SK-N-SH (cell line): Measurements from ENCODE around the gene AMPD2. TPM values are rescaled to one million over a fixed set of nuclear protein-coding genes. Genes with fewer than 3 reads are reported as not detected.

Source experiments
- CTCF ChIA-PET: fragments of 300-600, 350-600 bp; formaldehyde crosslinking; extraction: SDS; loops from one replicate; lab custom pipeline; 2021; lab: Yijun Ruan, JAX
- POLR2A ChIA-PET: fragments of 350-600 bp; sonication (Branson Sonifier 250); formaldehyde crosslinking; extraction: SDS; loops from one replicate; lab custom pipeline; 2020; ENCODE audit warnings: antibody characterized with exemption, inconsistent platforms; lab: Yijun Ruan, JAX
- DNase-seq: peaks from one replicate; pipeline ENCODE4 v3.0.0; 2012
- H2AFZ ChIP-seq: fragments of 200-600 bp; sonication (generic); 2 replicates; pipeline ENCODE4 v1.8.1; 2016; ENCODE audit warnings: antibody characterized with exemption, mild to moderate bottlenecking, low read depth
- H3F3A ChIP-seq: fragments of 200-600 bp; sonication (generic); replicated peaks from 2 replicates; pipeline ENCODE3; 2016; ENCODE audit warnings: antibody characterized with exemption, mild to moderate bottlenecking; ENCODE audit not compliant: insufficient read depth
- H3K27ac ChIP-seq, 2 experiments: fragments of 200-500 bp in 1 of 2; fragments of 200-600 bp in 1 of 2; sonication (Bioruptor generic) in 1 of 2; sonication (generic), shearing (Covaris generic) in 1 of 2; 2 replicates each; pipeline versions ENCODE4 v1.5.1 to v1.6.1; 2014 to 2016; ENCODE audit warnings: low read depth in 2 of 2, inconsistent platforms in 1 of 2, low read length in 1 of 2, mild to moderate bottlenecking in 1 of 2, mixed read lengths in 1 of 2
- H3K27me3 ChIP-seq: fragments of 200-600 bp; sonication (generic), shearing (Covaris generic); 2 replicates; pipeline ENCODE4 v1.6.1; 2016; ENCODE audit warnings: mixed run types; ENCODE audit not compliant: insufficient read depth
- H3K36me3 ChIP-seq, 2 experiments: fragments of 200-500 bp in 1 of 2; fragments of 200-600 bp in 1 of 2; sonication (Bioruptor generic) in 1 of 2; sonication (generic) in 1 of 2; replicated peaks in 1 of 2; 2 replicates each; pipeline versions ENCODE3 to v1.5.1; 2014 to 2016; ENCODE audit warnings: low read length in 1 of 2, mild to moderate bottlenecking in 1 of 2; ENCODE audit not compliant: insufficient read depth in 2 of 2, control insufficient read depth in 1 of 2
- H3K4me1 ChIP-seq, 2 experiments: fragments of 200-500 bp in 1 of 2; fragments of 200-600 bp in 1 of 2; sonication (Bioruptor generic) in 1 of 2; sonication (generic), shearing (Covaris generic) in 1 of 2; 2 replicates each; pipeline versions ENCODE4 v1.5.1 to v1.6.1; 2014 to 2016; ENCODE audit warnings: low read depth in 1 of 2, low read length in 1 of 2, mixed run types in 1 of 2; ENCODE audit not compliant: insufficient read depth in 2 of 2, control insufficient read depth in 1 of 2
- H3K4me2 ChIP-seq: fragments of 200-600 bp; sonication (generic), shearing (Covaris generic); 2 replicates; pipeline ENCODE4 v1.6.1; 2017; ENCODE audit warnings: mixed run types
- H3K4me3 ChIP-seq, 2 experiments: fragments of 200-500 bp in 1 of 2; fragments of 200-600 bp in 1 of 2; sonication (Bioruptor generic) in 1 of 2; sonication (generic), shearing (Covaris generic) in 1 of 2; 2 replicates each; pipeline versions ENCODE4 v1.5.1 to v1.8.1; 2014 to 2016; ENCODE audit warnings: low read depth in 2 of 2, inconsistent platforms in 1 of 2, low read length in 1 of 2, mild to moderate bottlenecking in 1 of 2, mixed read lengths in 1 of 2, moderate library complexity in 1 of 2
- H3K79me2 ChIP-seq: fragments of 200-600 bp; sonication (generic); 2 replicates; pipeline ENCODE4 v1.8.1; 2017; ENCODE audit warnings: mild to moderate bottlenecking; ENCODE audit not compliant: insufficient read depth
- H3K9ac ChIP-seq: fragments of 200-600 bp; sonication (generic); 2 replicates; pipeline ENCODE4 v1.6.1; 2017; ENCODE audit warnings: mixed run types
- H3K9me2 ChIP-seq: fragments of 200-600 bp; sonication (generic); 2 replicates; pipeline ENCODE4 v1.6.1; 2017; ENCODE audit warnings: mixed run types
- H3K9me3 ChIP-seq: fragments of 200-600 bp; sonication (generic); 2 replicates; pipeline ENCODE4 v1.6.1; 2017; ENCODE audit warnings: mixed run types, mild to moderate bottlenecking, moderate library complexity
- H4K20me1 ChIP-seq: fragments of 200-600 bp; sonication (generic); 2 replicates; pipeline ENCODE4 v1.6.1; 2017; ENCODE audit warnings: mild to moderate bottlenecking, mixed run types; ENCODE audit not compliant: insufficient read depth
- ELF1 ChIP-seq: IDR thresholded peaks from 2 replicates; pipeline ENCODE4 v1.4.0; 2012
- EZH2phosphoT487 ChIP-seq: fragments of 200-600 bp; sonication (generic); IDR thresholded peaks from 2 replicates; pipeline ENCODE4 v1.6.1; 2017; ENCODE audit warnings: low read depth, mixed run types, mild to moderate bottlenecking, antibody characterized with exemption, moderate library complexity, borderline replicate concordance
- FOSL2 ChIP-seq: IDR thresholded peaks from 2 replicates; pipeline ENCODE4 v1.4.0; 2012; ENCODE audit warnings: low read depth, mild to moderate bottlenecking, moderate library complexity, borderline replicate concordance
- FOXJ3 ChIP-seq: sonication (generic); formaldehyde crosslinking; IDR thresholded peaks from 2 replicates; pipeline ENCODE4 v1.5.1; 2020; ENCODE audit warnings: mild to moderate bottlenecking, missing genetic modification reagents
- NFIC ChIP-seq: IDR thresholded peaks from 2 replicates; pipeline ENCODE4 v1.4.0; 2012; ENCODE audit warnings: borderline replicate concordance
- RAD21 ChIP-seq: IDR thresholded peaks from 2 replicates; pipeline ENCODE4 v1.6.1; 2012; ENCODE audit warnings: mild to moderate bottlenecking, low read length
- RCOR1 ChIP-seq: fragments of 150-350 bp; IDR thresholded peaks from 2 replicates; pipeline ENCODE4 v1.6.1; 2017; ENCODE audit warnings: antibody characterized with exemption, low read length
- RFX5 ChIP-seq: IDR thresholded peaks from 2 replicates; pipeline ENCODE4 v1.6.1; 2012; ENCODE audit warnings: mild to moderate bottlenecking, improper control_type of control experiment, low read length
- RXRA ChIP-seq: IDR thresholded peaks from 2 replicates; pipeline ENCODE4 v1.4.0; 2012; ENCODE audit warnings: low read depth, mild to moderate bottlenecking, borderline replicate concordance
- SIN3A ChIP-seq: IDR thresholded peaks from 2 replicates; pipeline ENCODE4 v1.6.1; 2012; ENCODE audit warnings: low read depth, mild to moderate bottlenecking, low read length, moderate library complexity, borderline replicate concordance
- TAF1 ChIP-seq: IDR thresholded peaks from 2 replicates; pipeline ENCODE4 v1.6.1; 2012; ENCODE audit warnings: low read depth, mild to moderate bottlenecking, low read length, moderate library complexity, borderline replicate concordance
- TCF12 ChIP-seq: IDR thresholded peaks from 2 replicates; pipeline ENCODE4 v1.4.0; 2012
- WGBS: methylation state at CpG from one replicate; pipeline ENCODE4 v1.1.6; 2017; ENCODE audit warnings: low lambda C conversion rate; 5-methylcytosine and 5-hydroxymethylcytosine counted together
- polyA plus RNA-seq, 3 experiments: library from polyadenylated mRNA; depleted of rRNA; stranded (reverse); fragments of >200 nt; gene quantifications; 2 replicates each; pipeline ENCODE4 v1.2.3, GENCODE V29; 2012
- TF ChIP-seq, protein P1 (sequence below): fragments of 150-350 bp; IDR thresholded peaks from 2 replicates; pipeline ENCODE4 v1.6.1; 2016; ENCODE audit warnings: mild to moderate bottlenecking, low read depth, low read length
- TF ChIP-seq, protein P2 (sequence below): IDR thresholded peaks from 2 replicates; pipeline ENCODE4; 2012
- TF ChIP-seq, protein P3 (sequence below): IDR thresholded peaks from 2 replicates; pipeline ENCODE4 v1.4.0; 2012; ENCODE audit warnings: low read depth, borderline replicate concordance
- TF ChIP-seq, protein P4 (sequence below): IDR thresholded peaks from 2 replicates; pipeline ENCODE4 v1.6.1; 2012; ENCODE audit warnings: mild to moderate bottlenecking, low read depth, low read length, moderate library complexity
- TF ChIP-seq, protein P5 (sequence below): fragments of 200-600 bp; sonication (generic); IDR thresholded peaks from 2 replicates; pipeline ENCODE4 v1.6.1; 2017; ENCODE audit warnings: antibody characterized with exemption, mild to moderate bottlenecking, moderate library complexity

The AMPD2 gene
- polyA plus RNA-seq, 1 of the 3 experiments (the other 2 are of a cell fraction), result 59.1 TPM

DNA sequence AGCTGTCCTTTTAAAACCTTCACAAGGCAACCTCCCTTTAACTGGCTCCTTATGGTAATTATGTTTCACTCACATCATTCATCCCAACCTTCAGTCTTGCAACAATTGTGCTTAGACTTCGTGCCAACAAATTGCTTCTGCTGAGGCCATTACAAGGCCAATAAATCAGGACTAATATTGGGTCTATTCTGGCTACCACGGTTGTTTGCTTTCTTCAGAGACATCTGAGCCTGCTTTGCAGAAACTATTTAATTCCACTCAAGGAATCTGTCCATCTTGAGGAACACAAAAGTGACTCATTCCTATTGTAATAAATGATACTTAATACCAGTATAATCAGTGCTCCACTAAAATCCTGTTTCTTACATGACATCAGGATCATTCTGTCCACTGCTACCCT lies 33.7 kb downstream of the AMPD2 start:
- no peaks in the 10 kb centered on the region for H3K9me2 ChIP-seq
- no peak overlapping the region for H3K9ac ChIP-seq
- no peak overlapping the region for H2AFZ ChIP-seq
- peak overlapping the region; percentile 1; the same call in 1 of the 2 replicates for H3K4me2 ChIP-seq
- H4K20me1 ChIP-seq, result no peaks in the 10 kb centered on the region
- H3F3A ChIP-seq, result no peaks in the 10 kb centered on the region
- no peak for DNase-seq
- no peaks in the 10 kb centered on the region for H3K9me3 ChIP-seq
- H3K79me2 ChIP-seq, result no peaks in the 10 kb centered on the region
- TF ChIP-seq, protein P1, sequence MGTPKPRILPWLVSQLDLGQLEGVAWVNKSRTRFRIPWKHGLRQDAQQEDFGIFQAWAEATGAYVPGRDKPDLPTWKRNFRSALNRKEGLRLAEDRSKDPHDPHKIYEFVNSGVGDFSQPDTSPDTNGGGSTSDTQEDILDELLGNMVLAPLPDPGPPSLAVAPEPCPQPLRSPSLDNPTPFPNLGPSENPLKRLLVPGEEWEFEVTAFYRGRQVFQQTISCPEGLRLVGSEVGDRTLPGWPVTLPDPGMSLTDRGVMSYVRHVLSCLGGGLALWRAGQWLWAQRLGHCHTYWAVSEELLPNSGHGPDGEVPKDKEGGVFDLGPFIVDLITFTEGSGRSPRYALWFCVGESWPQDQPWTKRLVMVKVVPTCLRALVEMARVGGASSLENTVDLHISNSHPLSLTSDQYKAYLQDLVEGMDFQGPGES, result no peak
- TF ChIP-seq FOXJ3 (CRISPR knock-in tag), result no peak
- TF ChIP-seq NFIC, result peak; percentile 37; the same call in 1 of the 2 replicates
- TF ChIP-seq FOSL2, result peak; percentile 10; the same call in 1 of the 2 replicates
- TF ChIP-seq, protein P2, sequence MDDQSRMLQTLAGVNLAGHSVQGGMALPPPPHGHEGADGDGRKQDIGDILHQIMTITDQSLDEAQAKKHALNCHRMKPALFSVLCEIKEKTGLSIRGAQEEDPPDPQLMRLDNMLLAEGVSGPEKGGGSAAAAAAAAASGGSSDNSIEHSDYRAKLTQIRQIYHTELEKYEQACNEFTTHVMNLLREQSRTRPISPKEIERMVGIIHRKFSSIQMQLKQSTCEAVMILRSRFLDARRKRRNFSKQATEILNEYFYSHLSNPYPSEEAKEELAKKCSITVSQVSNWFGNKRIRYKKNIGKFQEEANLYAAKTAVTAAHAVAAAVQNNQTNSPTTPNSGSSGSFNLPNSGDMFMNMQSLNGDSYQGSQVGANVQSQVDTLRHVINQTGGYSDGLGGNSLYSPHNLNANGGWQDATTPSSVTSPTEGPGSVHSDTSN, result peak; percentile 39; the same call in 1 of the 2 replicates
- TF ChIP-seq RFX5, result no peak
- TF ChIP-seq TCF12, result peak; percentile 25; the same call in 1 of the 2 replicates
- no peak for TF ChIP-seq EZH2phosphoT487
- 23% methylated on average over 2 of the region's 2 CpGs for WGBS
- H3K4me3 ChIP-seq, result no peak overlapping the region
- H3K27ac ChIP-seq, result no peak overlapping the region
- H3K4me1 ChIP-seq, result peaks cover 15 to 30% of the 10 kb centered on the region in 2 experiments
- POLR2A ChIA-PET, result no interaction called here
- H3K36me3 ChIP-seq, result no peaks in the 10 kb centered on the region
- CTCF ChIA-PET, result interaction anchor here (1.1 to 11.4 kb wide), 4 partner anchors 15 to 163 kb away, joined by 4 to 297 read pairs (median 130); partner anchors contain the start of gene GPR61
- H3K27me3 ChIP-seq, result no peaks in the 10 kb centered on the region

DNA sequence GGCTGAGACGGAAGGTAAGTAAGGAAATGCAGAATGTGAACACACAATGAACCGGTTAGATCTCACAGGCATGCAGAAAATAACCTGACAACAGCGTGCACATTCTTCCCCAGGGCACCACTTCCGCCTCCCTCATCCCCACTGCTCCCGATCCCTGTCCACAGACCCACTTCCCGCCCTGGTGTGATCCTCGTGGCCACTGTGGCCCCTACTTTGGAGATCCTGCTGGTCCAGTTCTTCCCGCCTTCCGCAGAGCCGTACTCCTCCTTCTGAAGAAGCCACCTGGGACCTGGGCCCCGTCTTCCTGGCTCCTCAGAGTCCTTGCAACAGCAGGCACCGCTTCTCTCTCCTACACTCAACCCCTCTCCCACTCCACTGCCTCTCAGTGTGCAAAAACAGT lies 34.9 kb downstream of the AMPD2 start:
- Histone ChIP-seq H4K20me1 (no peaks in the 10 kb centered on the region), H2AFZ (no peak overlapping the region), H3K9ac (no peak overlapping the region), H3K79me2 (no peaks in the 10 kb centered on the region), H3K4me2 (no peak overlapping the region), H3K4me3 (no peak overlapping the region), H3K27me3 (no peaks in the 10 kb centered on the region), H3K9me2 (no peaks in the 10 kb centered on the region), H3K4me1 (peaks cover 12 to 24% of the 10 kb centered on the region in 2 experiments), H3K9me3 (no peaks in the 10 kb centered on the region), H3K27ac (no peak overlapping the region), H3F3A (no peaks in the 10 kb centered on the region), H3K36me3 (peaks cover 0 to 4% of the 10 kb centered on the region in 2 experiments)
- WGBS, result 92% methylated on average over 12 of the region's 12 CpGs
- TF ChIP-seq NFIC, result no peak
- no peak for TF ChIP-seq RAD21
- no peak for TF ChIP-seq SIN3A
- TF ChIP-seq, protein P3, sequence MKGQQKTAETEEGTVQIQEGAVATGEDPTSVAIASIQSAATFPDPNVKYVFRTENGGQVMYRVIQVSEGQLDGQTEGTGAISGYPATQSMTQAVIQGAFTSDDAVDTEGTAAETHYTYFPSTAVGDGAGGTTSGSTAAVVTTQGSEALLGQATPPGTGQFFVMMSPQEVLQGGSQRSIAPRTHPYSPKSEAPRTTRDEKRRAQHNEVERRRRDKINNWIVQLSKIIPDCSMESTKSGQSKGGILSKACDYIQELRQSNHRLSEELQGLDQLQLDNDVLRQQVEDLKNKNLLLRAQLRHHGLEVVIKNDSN, result no peak
- TF ChIP-seq, protein P4, sequence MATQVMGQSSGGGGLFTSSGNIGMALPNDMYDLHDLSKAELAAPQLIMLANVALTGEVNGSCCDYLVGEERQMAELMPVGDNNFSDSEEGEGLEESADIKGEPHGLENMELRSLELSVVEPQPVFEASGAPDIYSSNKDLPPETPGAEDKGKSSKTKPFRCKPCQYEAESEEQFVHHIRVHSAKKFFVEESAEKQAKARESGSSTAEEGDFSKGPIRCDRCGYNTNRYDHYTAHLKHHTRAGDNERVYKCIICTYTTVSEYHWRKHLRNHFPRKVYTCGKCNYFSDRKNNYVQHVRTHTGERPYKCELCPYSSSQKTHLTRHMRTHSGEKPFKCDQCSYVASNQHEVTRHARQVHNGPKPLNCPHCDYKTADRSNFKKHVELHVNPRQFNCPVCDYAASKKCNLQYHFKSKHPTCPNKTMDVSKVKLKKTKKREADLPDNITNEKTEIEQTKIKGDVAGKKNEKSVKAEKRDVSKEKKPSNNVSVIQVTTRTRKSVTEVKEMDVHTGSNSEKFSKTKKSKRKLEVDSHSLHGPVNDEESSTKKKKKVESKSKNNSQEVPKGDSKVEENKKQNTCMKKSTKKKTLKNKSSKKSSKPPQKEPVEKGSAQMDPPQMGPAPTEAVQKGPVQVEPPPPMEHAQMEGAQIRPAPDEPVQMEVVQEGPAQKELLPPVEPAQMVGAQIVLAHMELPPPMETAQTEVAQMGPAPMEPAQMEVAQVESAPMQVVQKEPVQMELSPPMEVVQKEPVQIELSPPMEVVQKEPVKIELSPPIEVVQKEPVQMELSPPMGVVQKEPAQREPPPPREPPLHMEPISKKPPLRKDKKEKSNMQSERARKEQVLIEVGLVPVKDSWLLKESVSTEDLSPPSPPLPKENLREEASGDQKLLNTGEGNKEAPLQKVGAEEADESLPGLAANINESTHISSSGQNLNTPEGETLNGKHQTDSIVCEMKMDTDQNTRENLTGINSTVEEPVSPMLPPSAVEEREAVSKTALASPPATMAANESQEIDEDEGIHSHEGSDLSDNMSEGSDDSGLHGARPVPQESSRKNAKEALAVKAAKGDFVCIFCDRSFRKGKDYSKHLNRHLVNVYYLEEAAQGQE, result no peak
- TF ChIP-seq, protein P5, sequence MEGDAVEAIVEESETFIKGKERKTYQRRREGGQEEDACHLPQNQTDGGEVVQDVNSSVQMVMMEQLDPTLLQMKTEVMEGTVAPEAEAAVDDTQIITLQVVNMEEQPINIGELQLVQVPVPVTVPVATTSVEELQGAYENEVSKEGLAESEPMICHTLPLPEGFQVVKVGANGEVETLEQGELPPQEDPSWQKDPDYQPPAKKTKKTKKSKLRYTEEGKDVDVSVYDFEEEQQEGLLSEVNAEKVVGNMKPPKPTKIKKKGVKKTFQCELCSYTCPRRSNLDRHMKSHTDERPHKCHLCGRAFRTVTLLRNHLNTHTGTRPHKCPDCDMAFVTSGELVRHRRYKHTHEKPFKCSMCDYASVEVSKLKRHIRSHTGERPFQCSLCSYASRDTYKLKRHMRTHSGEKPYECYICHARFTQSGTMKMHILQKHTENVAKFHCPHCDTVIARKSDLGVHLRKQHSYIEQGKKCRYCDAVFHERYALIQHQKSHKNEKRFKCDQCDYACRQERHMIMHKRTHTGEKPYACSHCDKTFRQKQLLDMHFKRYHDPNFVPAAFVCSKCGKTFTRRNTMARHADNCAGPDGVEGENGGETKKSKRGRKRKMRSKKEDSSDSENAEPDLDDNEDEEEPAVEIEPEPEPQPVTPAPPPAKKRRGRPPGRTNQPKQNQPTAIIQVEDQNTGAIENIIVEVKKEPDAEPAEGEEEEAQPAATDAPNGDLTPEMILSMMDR, result no peak
- TF ChIP-seq RCOR1, result no peak
- TF ChIP-seq RFX5, result no peak
- no peak for TF ChIP-seq ELF1
- no peak for TF ChIP-seq RXRA
- TF ChIP-seq TAF1, result no peak
- DNase-seq, result no peak
- CTCF ChIA-PET, result interaction anchor here (1.5 to 4.0 kb wide), 6 partner anchors 14 to 330 kb away, joined by 4 to 29 read pairs (median 14); partner anchors contain the start of gene AHCYL1
- POLR2A ChIA-PET, result interaction anchor here (3.3 kb wide), 1 partner anchor 106 kb away, joined by 13 read pairs; the partner anchor contains the start of gene GNAI3
